Activated B cell treated with CpG ODN at 0.5 μM for 24 hours (primary cell): ENCODE data around the gene SGSH. TPM values are rescaled to one million over a fixed set of nuclear protein-coding genes. Genes with fewer than 3 reads are reported as not detected.
A peak's percentile ranks its signal among the peaks of the same experiment; 100 is the strongest.

ENCODE experiments used
- ATAC-seq: fragments of 200-7000 bp; cut with Tn5 transposase; one replicate; pipeline ENCODE4 v1.10.0; 2021; ENCODE audit warnings: low read depth, mild to moderate bottlenecking, moderate library complexity
- CTCF ChIA-PET: fragments of 350-600 bp; sonication (Branson Sonifier 250); formaldehyde crosslinking; loops from one replicate; lab custom pipeline; 2021; ENCODE audit warnings: antibody characterized with exemption; lab: Charles Lee
- POLR2A ChIA-PET: fragments of 350-600 bp; sonication (Branson Sonifier 250); formaldehyde crosslinking; loops from one replicate; lab custom pipeline; 2021; ENCODE audit warnings: antibody characterized with exemption; lab: Charles Lee
- DNase-seq: peaks from one replicate; pipeline ENCODE4 v3.0.0; 2022
- H3K27ac Mint-ChIP-seq: one replicate; pipeline ENCODE4 v1.8.0; 2020; ENCODE audit warnings: mixed read lengths
- H3K27me3 Mint-ChIP-seq: one replicate; pipeline ENCODE4 v1.8.0; 2021; ENCODE audit warnings: mixed read lengths
- H3K36me3 Mint-ChIP-seq: one replicate; pipeline ENCODE4 v1.8.0; 2021; ENCODE audit warnings: low read depth, mixed read lengths
- H3K4me1 Mint-ChIP-seq: one replicate; pipeline ENCODE4 v1.8.0; 2021; ENCODE audit warnings: mixed read lengths
- H3K4me3 Mint-ChIP-seq: one replicate; pipeline ENCODE4 v1.8.0; 2020; ENCODE audit warnings: mild to moderate bottlenecking, mixed read lengths
- H3K9me3 Mint-ChIP-seq: one replicate; pipeline ENCODE4 v1.8.0; 2020; ENCODE audit warnings: mixed read lengths
- CTCF ChIP-seq: fragments of 200-600 bp; IDR thresholded peaks from one replicate; pipeline ENCODE4 v1.8.0; 2022; ENCODE audit warnings: antibody characterized with exemption, mild to moderate bottlenecking
- intact Hi-C: fragments of 100-400 bp; cut with micrococcal nuclease; formaldehyde crosslinking; loops from one replicate; pipeline ENCODE4 v1.15.1; 2024
- total RNA-seq: library from RNA; stranded (reverse); gene quantifications from 2 replicates; pipeline ENCODE4 v1.2.3, GENCODE V29; 2022

SGSH gene
- total RNA-seq, 1 donor from 2014 or later, result 41.3 TPM

- CTCF ChIA-PET, result interaction anchor here (0.7 to 3.3 kb wide), 10 partner anchors 15 to 166 kb away, joined by 3 to 37 read pairs (median 4); partner anchors contain the start of genes SGSH and SLC26A11
- intact Hi-C loops, result loop anchor here (1.0 to 10.0 kb wide), 5 partner anchors 57 to 786 kb away; no protein-coding TSS in a partner anchor
- POLR2A ChIA-PET, result interaction anchor here (0.6 to 1.8 kb wide), 3 partner anchors 56 to 1384 kb away, joined by 3 to 6 read pairs (median 4); no protein-coding TSS in a partner anchor
- DNase-seq (peak; percentile 50), ATAC-seq (no peak)
- no peaks in the 10 kb centered on the region for H3K36me3 Mint-ChIP-seq
- H3K4me1 Mint-ChIP-seq, result no peaks in the 10 kb centered on the region
- H3K4me3 Mint-ChIP-seq, result no peak overlapping the region
- no peaks in the 10 kb centered on the region for H3K9me3 Mint-ChIP-seq
- no peak overlapping the region for H3K27ac Mint-ChIP-seq
- H3K27me3 Mint-ChIP-seq, result peaks cover 5% of the 10 kb centered on the region
- peak; percentile 93 for TF ChIP-seq CTCF
Observed at GRCh38 chr17:80195671-80196529, 24.2 kb downstream of the SGSH start.

GRCh38 chr17:80195141-80195540 lies 25.0 kb downstream of the SGSH start:
- ChIA-PET POLR2A (interaction anchor here (1.8 kb wide), 1 partner anchor 69 kb away, joined by 4 read pairs; no protein-coding TSS in a partner anchor), CTCF (interaction anchor here (0.9 to 3.3 kb wide), 6 partner anchors 16 to 155 kb away, joined by 3 to 37 read pairs (median 4); partner anchors contain the start of genes SGSH and SLC26A11)
- no peak for TF ChIP-seq CTCF
- Mint-ChIP-seq H3K27ac (no peak overlapping the region), H3K27me3 (peaks cover 5% of the 10 kb centered on the region), H3K36me3 (no peaks in the 10 kb centered on the region), H3K4me1 (no peaks in the 10 kb centered on the region), H3K9me3 (no peaks in the 10 kb centered on the region), H3K4me3 (no peak overlapping the region)
- ATAC-seq (no peak), DNase-seq (no peak)
- intact Hi-C loops, result loop anchor here (5.0 to 10.0 kb wide), 3 partner anchors 100 to 787 kb away; no protein-coding TSS in a partner anchor

GRCh38 chr17:80191865-80192661 lies 28.1 kb downstream of the SGSH start:
- intact Hi-C loops, result loop anchor here (10.0 kb wide), 1 partner anchor 103 kb away; no protein-coding TSS in a partner anchor
- Mint-ChIP-seq H3K9me3 (no peaks in the 10 kb centered on the region), H3K4me3 (no peak overlapping the region), H3K4me1 (no peaks in the 10 kb centered on the region), H3K27ac (no peak overlapping the region), H3K27me3 (peaks cover 7% of the 10 kb centered on the region), H3K36me3 (no peaks in the 10 kb centered on the region)
- no peak for TF ChIP-seq CTCF
- ChIA-PET POLR2A (no interaction called here), CTCF (no interaction called here)
- no peak for DNase-seq
- no peak for ATAC-seq

GRCh38 chr17:80191192-80191591 lies 28.9 kb downstream of the SGSH start:
- Mint-ChIP-seq H3K27ac (no peak overlapping the region), H3K9me3 (no peaks in the 10 kb centered on the region), H3K27me3 (peaks cover 7% of the 10 kb centered on the region), H3K4me1 (no peaks in the 10 kb centered on the region), H3K36me3 (no peaks in the 10 kb centered on the region), H3K4me3 (no peak overlapping the region)
- no peak for TF ChIP-seq CTCF
- ATAC-seq (no peak), DNase-seq (no peak)
- ChIA-PET CTCF (no interaction called here), POLR2A (no interaction called here)
- intact Hi-C loops, result loop anchor here (10.0 kb wide), 1 partner anchor 104 kb away; no protein-coding TSS in a partner anchor
